HG03280 (cell line): ENCODE data around the gene XRCC5.

Experiments used
- ATAC-seq: cut with Tn5 transposase; IDR thresholded peaks from one replicate; pipeline ENCODE4 v1.9.1; 2021; ENCODE audit warnings: mild to moderate bottlenecking, moderate library complexity; ENCODE audit not compliant: unreplicated experiment

Gene XRCC5

DNA sequence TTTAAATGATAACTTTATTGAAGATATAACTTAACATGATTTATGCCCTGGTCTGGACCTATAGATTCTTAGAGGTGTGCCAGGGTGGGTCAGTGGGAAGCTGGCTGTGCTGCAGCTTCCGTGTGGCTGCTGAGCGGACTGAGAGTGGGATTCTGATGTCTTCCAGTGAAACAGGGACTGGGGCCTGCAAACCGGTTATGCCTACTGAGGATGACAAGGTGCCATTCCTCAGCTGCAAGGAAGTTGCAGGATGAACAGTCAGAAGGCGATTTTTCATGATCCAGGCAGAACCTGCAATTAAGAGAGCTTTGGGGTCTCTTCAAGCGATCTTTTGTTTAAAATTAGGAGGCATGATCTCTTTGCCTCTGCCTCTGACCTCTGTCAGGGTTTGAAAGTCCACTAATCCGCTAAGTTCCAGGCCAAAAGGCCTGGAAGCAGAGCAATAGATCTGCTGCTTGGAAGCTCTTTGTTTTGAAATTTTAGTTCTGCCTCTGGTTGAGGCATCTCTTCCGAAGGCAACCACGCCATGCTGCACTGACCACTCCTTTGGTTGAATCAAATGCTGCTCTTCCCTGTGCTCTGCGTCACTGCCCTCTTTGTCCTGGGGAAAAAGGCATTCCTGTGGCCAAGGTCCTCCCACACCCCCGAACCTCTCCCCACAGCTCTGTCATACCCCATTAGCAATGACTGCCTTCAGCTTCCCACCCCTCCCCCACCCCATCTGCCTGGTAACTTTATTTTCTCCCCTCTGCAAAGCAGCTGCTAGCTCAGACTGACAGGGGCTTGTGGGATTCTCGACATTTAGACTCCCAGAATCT is 25.5 kb upstream of the XRCC5 start:
- no peak for ATAC-seq

- no peak for ATAC-seq
Observed at GRCh38 chr2:216084547-216084946, 24.6 kb upstream of the XRCC5 start.

DNA sequence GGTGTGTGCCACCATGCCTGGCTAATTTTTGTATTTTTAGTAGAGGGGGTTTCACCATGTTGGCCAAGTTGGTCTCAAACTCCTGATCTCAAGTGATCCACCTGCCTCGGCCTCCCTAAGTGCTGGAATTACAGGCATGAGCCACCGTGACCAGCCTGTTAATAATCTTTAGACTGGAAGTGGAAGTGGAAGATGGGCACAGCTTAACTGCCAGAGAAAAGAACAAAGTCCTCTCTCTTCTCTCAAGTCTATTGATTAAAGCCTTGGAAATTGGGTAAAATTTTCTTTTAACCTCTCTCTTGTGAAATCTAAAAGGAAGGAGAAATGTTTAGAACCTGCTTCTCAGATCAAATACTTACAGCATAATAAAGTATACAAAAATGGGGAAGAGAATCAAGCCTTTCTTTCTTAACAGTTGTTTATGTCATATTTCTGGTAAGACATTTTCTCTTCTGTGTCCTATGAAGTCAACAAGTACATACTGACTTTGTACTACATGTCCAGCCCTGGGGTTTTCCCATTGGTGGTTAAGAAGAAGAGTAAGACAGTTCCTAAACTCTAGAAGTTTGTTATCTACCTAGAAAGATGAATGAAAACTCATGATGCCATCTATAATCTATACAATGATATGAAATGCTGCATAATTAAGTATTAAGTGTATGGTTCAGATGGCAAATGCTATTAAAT is 22.8 kb upstream of the XRCC5 start:
- no peak for ATAC-seq

DNA sequence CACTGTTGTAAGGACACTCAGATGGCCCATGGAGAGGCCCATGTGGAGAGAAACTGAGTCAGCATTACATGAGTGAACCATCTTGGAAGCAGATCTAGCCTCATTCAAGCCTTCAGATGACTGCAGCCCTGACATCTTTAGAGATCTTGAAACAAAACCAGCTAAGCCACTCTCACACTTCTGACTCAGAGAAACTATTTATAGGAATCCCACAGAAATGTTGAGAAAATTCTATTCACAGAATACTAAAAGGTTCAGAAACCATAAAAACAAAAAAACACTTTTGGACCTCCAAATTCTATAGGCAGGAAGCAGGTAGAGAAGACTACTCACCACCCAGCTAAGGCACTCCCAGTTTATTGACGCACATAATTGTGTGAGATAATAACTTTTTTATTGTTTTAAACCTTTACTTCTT is 18.8 kb upstream of the XRCC5 start:
- ATAC-seq, result no peak

DNA sequence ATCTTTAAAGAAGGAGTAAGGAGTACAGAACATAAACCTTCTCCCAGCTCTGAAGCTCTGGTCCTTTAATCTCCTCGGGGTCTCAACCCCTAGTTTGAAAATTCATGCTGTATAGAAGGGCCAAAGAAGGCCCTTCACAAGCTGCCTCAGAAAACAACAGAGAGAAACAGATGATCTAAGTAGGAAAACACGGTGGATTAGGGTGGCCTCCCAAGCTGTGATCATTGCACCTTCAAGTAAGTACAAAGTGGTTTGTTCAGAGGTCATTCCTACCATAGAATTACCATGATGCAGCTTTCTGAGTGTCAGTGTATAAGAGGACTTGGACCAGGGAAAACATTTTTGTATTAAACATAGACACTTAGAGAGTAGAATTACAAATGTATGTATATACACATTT is 16.5 kb upstream of the XRCC5 start:
- ATAC-seq, result no peak

DNA sequence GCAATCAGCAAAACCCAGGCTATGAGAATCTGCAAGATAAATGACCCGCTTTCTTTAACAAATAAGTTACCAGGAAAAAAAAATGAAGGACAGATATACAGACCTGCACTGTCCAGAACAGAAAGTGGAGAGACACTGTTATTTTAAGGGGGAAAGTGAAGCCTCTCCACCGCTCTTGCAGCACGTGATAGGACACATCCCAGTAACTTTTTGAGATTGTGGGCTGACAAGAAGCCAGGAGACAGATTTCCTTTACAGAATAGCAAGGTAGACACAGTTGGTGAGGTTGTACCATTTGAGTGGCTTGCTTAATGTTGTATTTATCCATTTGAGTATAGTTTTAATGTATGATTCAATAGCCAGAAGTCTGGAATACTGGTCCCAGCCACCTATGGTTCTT is 14.4 kb upstream of the XRCC5 start:
- no peak for ATAC-seq

GRCh38 chr2:216098421-216099334 is 10.5 kb upstream of the XRCC5 start:
- no peak for ATAC-seq

DNA sequence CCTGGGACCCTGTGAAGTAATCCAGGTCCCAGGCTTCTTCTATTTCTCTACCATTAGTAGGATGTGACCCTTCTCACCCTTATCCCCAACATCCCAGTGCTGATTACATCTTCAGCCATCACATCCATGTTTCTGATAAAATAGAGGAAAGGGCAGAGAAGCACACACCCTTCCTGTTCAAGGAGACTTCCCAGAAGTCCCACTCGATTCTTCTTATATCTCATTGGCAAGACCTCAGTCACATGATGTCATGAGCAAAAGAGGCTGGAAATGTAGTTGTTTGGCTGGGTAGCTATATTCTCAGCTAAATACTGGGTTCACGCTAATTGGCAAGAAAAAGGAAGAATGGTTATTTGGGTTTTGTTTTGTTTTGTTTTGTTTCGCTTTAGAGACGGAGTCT is 8.0 kb upstream of the XRCC5 start:
- ATAC-seq, result no peak

DNA sequence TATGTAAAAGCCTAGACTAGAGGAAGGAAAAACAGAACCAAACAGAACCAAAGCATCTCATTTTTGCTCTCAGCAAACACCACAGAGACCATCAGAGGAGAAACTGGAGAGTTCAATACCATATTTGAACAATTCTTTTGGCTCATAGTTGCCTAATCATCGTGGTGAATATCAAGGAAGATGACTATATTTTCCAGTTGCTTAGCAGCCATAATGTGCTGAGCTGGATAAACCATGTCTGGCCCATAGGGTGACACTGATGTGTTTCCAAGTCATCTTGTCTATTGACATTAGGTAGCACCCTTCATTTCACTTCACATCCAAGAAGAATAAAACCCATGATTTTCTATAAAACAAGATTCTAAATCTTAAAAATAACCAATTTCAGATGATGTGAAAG is 5.9 kb upstream of the XRCC5 start:
- no peak for ATAC-seq

- ATAC-seq, result no peak
Observed at GRCh38 chr2:216104691-216105090, 4.5 kb upstream of the XRCC5 start.

DNA sequence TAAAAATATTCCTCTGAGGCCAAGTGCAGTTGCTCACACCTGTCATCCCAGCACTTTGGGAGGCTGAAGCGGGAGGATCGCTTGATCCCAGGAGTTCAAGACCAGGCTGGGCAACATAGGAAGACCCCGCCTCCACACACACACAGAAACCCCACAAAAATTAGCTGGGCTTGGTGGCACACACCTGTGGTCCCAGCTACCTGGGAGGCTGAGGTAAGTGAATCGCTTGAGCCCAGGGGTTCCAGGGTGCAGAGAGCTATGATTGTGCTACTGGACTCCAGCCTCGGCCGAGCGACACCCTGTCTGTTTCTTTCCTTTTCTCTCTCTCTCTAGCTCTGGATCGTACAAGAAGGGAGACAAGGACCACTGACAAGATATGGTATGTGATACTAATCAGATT is 1.8 kb upstream of the XRCC5 start:
- ATAC-seq, result no peak

GRCh38 chr2:216107760-216108159 is 1.4 kb upstream of the XRCC5 start:
- ATAC-seq, result no peak

DNA sequence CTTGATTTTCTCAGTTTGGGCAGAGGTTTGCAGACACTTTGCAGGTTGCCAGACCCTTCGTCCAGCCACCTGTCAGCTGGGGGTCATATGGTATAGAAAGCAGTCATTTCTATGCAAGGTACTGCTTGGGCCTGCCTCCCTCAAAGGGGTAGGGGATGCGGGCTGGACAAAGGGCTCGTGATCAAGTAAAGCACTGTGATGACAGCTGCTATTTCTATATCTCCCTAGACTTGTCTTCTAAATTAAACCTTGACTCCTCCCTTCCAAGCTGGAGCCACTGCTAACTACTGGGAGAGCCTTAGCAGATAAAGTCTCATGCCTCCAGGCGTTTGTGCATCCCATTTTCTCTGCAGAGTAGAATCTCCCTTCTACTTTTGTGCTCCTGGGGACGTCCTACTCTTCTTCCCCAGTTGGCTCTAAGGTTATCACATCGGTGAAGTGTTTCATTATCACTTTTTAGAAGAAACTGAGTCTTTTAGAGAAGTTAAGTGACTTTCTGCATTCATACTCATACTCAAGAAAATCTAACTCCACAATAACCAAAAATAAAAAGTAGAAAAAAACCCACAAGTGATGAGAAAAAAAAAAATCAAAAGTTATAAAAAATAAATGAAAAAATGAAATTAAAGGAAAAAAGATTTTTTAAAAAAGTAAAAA is 710 bp upstream of the XRCC5 start:
- ATAC-seq, result no peak

GRCh38 chr2:216109962-216110614 is 940 bp downstream of the XRCC5 start:
- ATAC-seq, result no peak

- ATAC-seq, result no peak
Observed at GRCh38 chr2:216110620-216111019, 1.5 kb downstream of the XRCC5 start.

- ATAC-seq, result no peak
Observed at GRCh38 chr2:216111122-216111521, 2.0 kb downstream of the XRCC5 start.

- ATAC-seq, result no peak
Observed at GRCh38 chr2:216112926-216113325, 3.8 kb downstream of the XRCC5 start.

DNA sequence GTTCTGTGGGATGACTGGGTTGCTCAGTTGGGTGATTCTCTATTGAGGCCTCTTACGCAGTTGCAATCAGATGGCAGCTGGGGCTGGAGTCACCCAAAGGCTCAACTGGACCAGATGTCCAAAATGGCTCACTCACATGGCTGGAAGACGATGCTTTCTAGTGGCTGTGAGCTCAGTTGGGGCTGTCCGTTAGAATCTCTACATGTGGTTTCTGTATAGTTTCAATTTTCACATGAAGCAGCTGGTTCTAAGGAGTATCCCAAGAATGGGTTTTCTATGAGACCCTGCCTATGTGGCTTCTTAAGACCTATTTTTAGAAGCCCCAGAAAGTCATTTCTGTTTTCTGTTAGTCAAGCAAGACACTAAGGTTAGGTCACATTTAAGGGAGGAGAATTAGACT is 4.4 kb downstream of the XRCC5 start:
- ATAC-seq, result peak; percentile 58

DNA sequence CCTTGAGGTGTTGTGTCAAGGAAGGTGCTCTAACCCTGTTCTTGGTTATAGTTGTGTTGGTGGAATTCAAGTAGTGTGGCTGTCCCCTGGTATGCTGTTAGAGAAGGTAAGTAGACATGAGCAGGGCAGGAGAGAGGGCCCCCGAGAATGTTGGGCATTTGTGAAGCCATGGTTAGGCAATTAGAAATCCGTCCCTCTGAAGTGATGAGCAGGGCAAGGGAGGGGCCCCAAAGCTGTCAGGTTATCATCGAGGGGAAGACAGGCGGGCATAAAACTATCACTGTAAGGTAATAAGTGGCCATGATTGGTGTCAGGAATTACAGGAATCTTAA is 5.2 kb downstream of the XRCC5 start:
- no peak for ATAC-seq

- peak; percentile 52 for ATAC-seq
Observed at GRCh38 chr2:216114714-216115531, 5.8 kb downstream of the XRCC5 start.
